PC-3 (cell line): ENCODE measurements around the gene PKP1.

Experiments used
- CTCF ChIP-seq: fragments of 300-600 bp; sonication (generic); conservative IDR thresholded peaks from 2 replicates; pipeline ENCODE4 v1.5.1; 2017; ENCODE audit warnings: antibody characterized with exemption, low read depth, mild to moderate bottlenecking, low read length
- EZH2 ChIP-seq: fragments of 300-600 bp; sonication (generic); IDR thresholded peaks from one replicate; pipeline ENCODE4 v1.6.1; 2017; ENCODE audit warnings: antibody characterized with exemption, mild to moderate bottlenecking, low read length; ENCODE audit not compliant: unreplicated experiment
- EZH2phosphoT487 ChIP-seq: fragments of 300-600 bp; sonication (generic); IDR thresholded peaks from 2 replicates; pipeline ENCODE4 v1.6.1; 2018; ENCODE audit warnings: mild to moderate bottlenecking, antibody characterized with exemption, low read length, borderline replicate concordance

- TF ChIP-seq CTCF (no peak), EZH2phosphoT487 (no peak), EZH2 (no peak)
These were observed 52.0 kb downstream of the PKP1 start for GRCh38 chr1:201335174-201335870.
